OCI-LY1 (cell line): ENCODE data around the gene SCYGR8.

Experiments
- H2AFZ ChIP-seq: fragments of 200-600 bp; sonication (generic), shearing (Covaris generic); 2 replicates; pipeline ENCODE4 v1.6.0; 2014; ENCODE audit warnings: antibody characterized with exemption, mild to moderate bottlenecking, low read length
- H3F3A ChIP-seq: fragments of 200-600 bp; sonication (generic), shearing (Covaris generic); 2 replicates; pipeline ENCODE4 v1.6.0; 2014; ENCODE audit warnings: mild to moderate bottlenecking, antibody characterized with exemption, low read length, moderate library complexity; ENCODE audit not compliant: insufficient read depth
- H3K27ac ChIP-seq: fragments of 200-600 bp; sonication (generic); 2 replicates; pipeline ENCODE4 v1.5.1; 2014; ENCODE audit warnings: low read length, mixed run types, mild to moderate bottlenecking, low read depth; ENCODE audit not compliant: poor library complexity, severe bottlenecking
- H3K27me3 ChIP-seq: fragments of 200-600 bp; sonication (generic); 2 replicates; pipeline ENCODE4 v1.6.0; 2014; ENCODE audit warnings: antibody characterized with exemption, mild to moderate bottlenecking, low read length, moderate library complexity; ENCODE audit not compliant: insufficient read depth
- H3K36me3 ChIP-seq: fragments of 200-600 bp; sonication (generic); 2 replicates; pipeline ENCODE4 v1.6.1; 2014; ENCODE audit warnings: mild to moderate bottlenecking, antibody characterized with exemption, low read length, moderate library complexity, mixed read lengths; ENCODE audit not compliant: insufficient read depth
- H3K4me1 ChIP-seq: fragments of 200-600 bp; sonication (generic); 2 replicates; pipeline ENCODE4 v1.5.1; 2014; ENCODE audit warnings: mild to moderate bottlenecking, low read length, moderate library complexity; ENCODE audit not compliant: insufficient read depth, severe bottlenecking
- H3K4me2 ChIP-seq: fragments of 200-600 bp; sonication (generic), shearing (Covaris generic); 2 replicates; pipeline ENCODE4 v1.6.1; 2014; ENCODE audit warnings: low read length
- H3K4me3 ChIP-seq: fragments of 200-600 bp; sonication (generic); 2 replicates; pipeline ENCODE4 v1.5.1; 2014; ENCODE audit warnings: low read length, low read depth, mild to moderate bottlenecking, mixed read lengths; ENCODE audit not compliant: poor library complexity, severe bottlenecking
- H3K79me2 ChIP-seq: fragments of 200-600 bp; shearing (Covaris generic); 2 replicates; pipeline ENCODE4 v1.6.1; 2016; ENCODE audit warnings: mixed run types, low read length, mixed read lengths; ENCODE audit not compliant: insufficient read depth
- H3K9ac ChIP-seq: fragments of 200-600 bp; sonication (generic), shearing (Covaris generic); 2 replicates; pipeline ENCODE4 v1.6.1; 2014; ENCODE audit warnings: mild to moderate bottlenecking, low read length, mixed read lengths
- H3K9me2 ChIP-seq: fragments of 200-600 bp; sonication (generic), shearing (Covaris generic); 2 replicates; pipeline ENCODE4 v1.6.1; 2014; ENCODE audit warnings: low read depth, mild to moderate bottlenecking, low read length, mixed read lengths
- H3K9me3 ChIP-seq: fragments of 200-600 bp; shearing (Covaris generic); 2 replicates; pipeline ENCODE4 v1.6.1; 2014; ENCODE audit warnings: low read length, mixed read lengths
- H4K20me1 ChIP-seq: fragments of 200-600 bp; sonication (generic), shearing (Covaris generic); 2 replicates; pipeline ENCODE4 v1.6.0; 2016; ENCODE audit warnings: mild to moderate bottlenecking, low read length; ENCODE audit not compliant: insufficient read depth
- EZH2 ChIP-seq: fragments of 200-600 bp; sonication (generic), shearing (Covaris generic); IDR thresholded peaks from 2 replicates; pipeline ENCODE4 v1.8.0; 2017; ENCODE audit warnings: borderline replicate concordance, mixed run types, mild to moderate bottlenecking, antibody characterized with exemption, low read length, moderate library complexity, mixed read lengths
- TF ChIP-seq, protein P1 (sequence below): fragments of 200-600 bp; sonication (generic), shearing (Covaris generic); IDR thresholded peaks from 2 replicates; pipeline ENCODE4 v1.5.1; 2017; ENCODE audit warnings: mild to moderate bottlenecking, antibody characterized with exemption, low read length, moderate library complexity, mixed read lengths

Gene SCYGR8

DNA sequence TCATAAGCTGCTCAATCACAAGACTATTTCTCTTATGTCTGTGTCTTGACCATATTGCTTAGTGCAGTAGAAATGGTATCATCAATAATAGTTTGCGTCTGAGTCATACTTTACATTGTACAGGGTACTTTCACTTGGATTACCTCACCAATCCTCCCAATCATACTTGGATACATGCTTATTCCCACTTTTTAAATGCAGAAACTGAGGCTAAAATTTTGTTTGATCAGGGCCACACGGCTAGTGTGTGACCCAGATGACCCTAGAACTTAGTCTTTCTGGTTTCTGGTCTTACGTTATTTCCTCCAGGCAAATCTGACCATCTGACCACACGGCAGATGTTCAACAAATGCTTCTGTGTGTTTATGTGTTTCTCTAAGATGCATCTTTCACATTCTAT, 44.1 kb downstream of the SCYGR8 start:
- Histone ChIP-seq H3K27me3 (no peaks in the 10 kb centered on the region), H3K4me3 (no peak overlapping the region), H3K9me2 (no peaks in the 10 kb centered on the region), H3K4me2 (no peak overlapping the region), H3K79me2 (no peaks in the 10 kb centered on the region), H3K27ac (no peak overlapping the region), H2AFZ (no peak overlapping the region), H4K20me1 (no peaks in the 10 kb centered on the region), H3F3A (no peaks in the 10 kb centered on the region), H3K36me3 (no peaks in the 10 kb centered on the region), H3K9me3 (no peaks in the 10 kb centered on the region), H3K9ac (no peak overlapping the region), H3K4me1 (no peaks in the 10 kb centered on the region)
- TF ChIP-seq, protein P1, sequence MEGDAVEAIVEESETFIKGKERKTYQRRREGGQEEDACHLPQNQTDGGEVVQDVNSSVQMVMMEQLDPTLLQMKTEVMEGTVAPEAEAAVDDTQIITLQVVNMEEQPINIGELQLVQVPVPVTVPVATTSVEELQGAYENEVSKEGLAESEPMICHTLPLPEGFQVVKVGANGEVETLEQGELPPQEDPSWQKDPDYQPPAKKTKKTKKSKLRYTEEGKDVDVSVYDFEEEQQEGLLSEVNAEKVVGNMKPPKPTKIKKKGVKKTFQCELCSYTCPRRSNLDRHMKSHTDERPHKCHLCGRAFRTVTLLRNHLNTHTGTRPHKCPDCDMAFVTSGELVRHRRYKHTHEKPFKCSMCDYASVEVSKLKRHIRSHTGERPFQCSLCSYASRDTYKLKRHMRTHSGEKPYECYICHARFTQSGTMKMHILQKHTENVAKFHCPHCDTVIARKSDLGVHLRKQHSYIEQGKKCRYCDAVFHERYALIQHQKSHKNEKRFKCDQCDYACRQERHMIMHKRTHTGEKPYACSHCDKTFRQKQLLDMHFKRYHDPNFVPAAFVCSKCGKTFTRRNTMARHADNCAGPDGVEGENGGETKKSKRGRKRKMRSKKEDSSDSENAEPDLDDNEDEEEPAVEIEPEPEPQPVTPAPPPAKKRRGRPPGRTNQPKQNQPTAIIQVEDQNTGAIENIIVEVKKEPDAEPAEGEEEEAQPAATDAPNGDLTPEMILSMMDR: no peak
- no peak for TF ChIP-seq EZH2

DNA sequence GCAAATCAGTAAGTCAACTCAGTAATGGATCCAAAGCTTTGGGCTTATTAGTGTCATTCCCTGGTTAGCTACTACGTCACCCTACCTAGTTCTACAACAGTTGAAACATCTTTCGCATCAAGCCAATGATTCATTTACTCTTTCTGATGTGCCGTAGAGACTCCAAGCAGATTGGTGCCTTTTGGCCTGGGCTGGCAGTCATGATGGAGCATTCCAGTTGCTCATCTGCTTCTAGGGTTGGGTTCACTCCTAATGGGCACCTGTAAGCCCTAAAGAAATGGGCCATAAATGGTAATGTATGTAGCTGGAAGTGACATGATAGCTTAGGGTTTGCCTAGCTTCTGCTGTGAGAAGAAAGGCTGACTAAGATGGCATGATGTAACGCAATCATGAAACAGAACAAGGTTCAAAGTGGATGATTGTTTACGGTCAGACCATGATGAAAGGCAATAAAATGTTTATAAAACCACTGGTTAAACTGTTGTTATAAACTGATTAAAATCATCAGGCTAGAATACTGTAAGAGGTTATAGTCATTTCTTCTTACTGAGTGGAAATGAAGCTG, 47.5 kb downstream of the SCYGR8 start:
- Histone ChIP-seq H3K4me3 (no peak overlapping the region), H4K20me1 (no peaks in the 10 kb centered on the region), H3K27me3 (no peaks in the 10 kb centered on the region), H3K9me2 (no peaks in the 10 kb centered on the region), H2AFZ (no peak overlapping the region), H3K4me1 (no peaks in the 10 kb centered on the region), H3K27ac (no peak overlapping the region), H3K36me3 (no peaks in the 10 kb centered on the region), H3K79me2 (no peaks in the 10 kb centered on the region), H3K4me2 (no peak overlapping the region), H3K9me3 (no peaks in the 10 kb centered on the region), H3F3A (no peaks in the 10 kb centered on the region), H3K9ac (no peak overlapping the region)
- TF ChIP-seq, protein P1: no peak
- no peak for TF ChIP-seq EZH2
